T-cell (primary cell): ENCODE data around the gene TRIM61. TPM values are rescaled to one million over a fixed set of nuclear protein-coding genes. Genes with fewer than 3 reads are reported as not detected.
"Not testable (repeated sequence)": the region's sequence is repeated elsewhere in the genome, so short reads cannot be mapped to it uniquely, and the experiment has no call there.

ENCODE experiments used
- ATAC-seq, 4 experiments: fragments of 200-7000 bp in 3 of 4; fragments of 150-1000 bp in 1 of 4; cut with Tn5 transposase; replicated peaks in 1 of 4; 1 replicate in 3 of 4; 2 replicates in 1 of 4; pipeline ENCODE4 v1.10.0; 2021; ENCODE audit warnings: moderate library complexity in 3 of 4, mild to moderate bottlenecking in 2 of 4, moderate number of reproducible peaks in 1 of 4
- CTCF ChIA-PET, 2 donors: fragments of 300-600 bp; sonication (Branson Sonifier 250); formaldehyde crosslinking; loops; one replicate each; lab custom pipeline; 2022; ENCODE audit warnings: antibody characterized with exemption in 2 of 2; lab: Charles Lee
- POLR2A ChIA-PET, 2 donors: fragments of 300-600 bp; sonication (Branson Sonifier 250); formaldehyde crosslinking; loops; one replicate each; lab custom pipeline; 2022; ENCODE audit warnings: antibody characterized with exemption in 2 of 2; lab: Charles Lee
- DNase-seq, 35 experiments: peaks; one replicate each; pipeline versions ENCODE4 v3.0.0 to v3.0.0-alpha.2; 2013 to 2023
- H3K27ac ChIP-seq: one replicate; pipeline ENCODE4 v1.5.1; 2013; ENCODE audit warnings: low read length
- H3K27me3 ChIP-seq, 2 experiments: replicated peaks in 1 of 2; 1 replicate in 1 of 2; 2 replicates in 1 of 2; pipeline versions ENCODE4 v1.6.1 to v1.7.0; 2013; ENCODE audit warnings: low read length in 1 of 2, mixed read lengths in 1 of 2; ENCODE audit not compliant: control insufficient read depth in 2 of 2, insufficient read depth in 2 of 2; ENCODE audit errors: extremely low read depth in 1 of 2
- H3K36me3 ChIP-seq, 2 donors: 1 replicate in 1 of 2; 2 replicates in 1 of 2; pipeline versions ENCODE4 v1.6.1 to v1.7.0; 2013; ENCODE audit warnings: low read length in 1 of 2; ENCODE audit not compliant: control insufficient read depth in 2 of 2, insufficient read depth in 1 of 2; ENCODE audit errors: extremely low read depth in 1 of 2
- H3K4me1 ChIP-seq, 2 experiments: 1 replicate in 1 of 2; 2 replicates in 1 of 2; pipeline versions ENCODE4 v1.6.1 to v1.7.0; 2013; ENCODE audit warnings: low read length in 2 of 2, mixed read lengths in 1 of 2; ENCODE audit not compliant: insufficient read depth in 2 of 2, control insufficient read depth in 1 of 2; ENCODE audit errors: extremely low read depth in 1 of 2
- H3K4me3 ChIP-seq, 2 donors: 1 replicate in 1 of 2; 2 replicates in 1 of 2; pipeline versions ENCODE4 v1.5.1 to v1.7.0; 2013; ENCODE audit warnings: mild to moderate bottlenecking in 2 of 2, low read length in 1 of 2, moderate library complexity in 1 of 2; ENCODE audit not compliant: control insufficient read depth in 1 of 2; ENCODE audit errors: extremely low read depth in 1 of 2
- H3K9me3 ChIP-seq: 2 replicates; pipeline ENCODE4 v1.7.0; 2013
- H3K27ac Mint-ChIP-seq, 2 donors: one replicate each; pipeline ENCODE4 v1.8.0; 2020 to 2021; ENCODE audit warnings: mild to moderate bottlenecking in 2 of 2, mixed read lengths in 2 of 2
- H3K27me3 Mint-ChIP-seq, 2 donors: one replicate each; pipeline ENCODE4 v1.8.0; 2021 to 2022; ENCODE audit warnings: mixed read lengths in 2 of 2
- H3K36me3 Mint-ChIP-seq: one replicate; pipeline ENCODE4 v1.8.0; 2021; ENCODE audit warnings: mixed read lengths
- H3K4me1 Mint-ChIP-seq, 3 donors: one replicate each; pipeline ENCODE4 v1.8.0; 2020 to 2022; ENCODE audit warnings: mixed read lengths in 3 of 3, mild to moderate bottlenecking in 1 of 3
- H3K4me3 Mint-ChIP-seq, 3 donors: one replicate each; pipeline ENCODE4 v1.8.0; 2020 to 2022; ENCODE audit warnings: mild to moderate bottlenecking in 3 of 3, mixed read lengths in 3 of 3, moderate library complexity in 3 of 3
- H3K9me3 Mint-ChIP-seq, 3 donors: one replicate each; pipeline ENCODE4 v1.8.0; 2020 to 2022; ENCODE audit warnings: mixed read lengths in 3 of 3
- WGBS: methylation state at CpG from one replicate; pipeline ENCODE4 v1.1.5; 2013; ENCODE audit warnings: missing lambda C conversion rate; ENCODE audit not compliant: insufficient coverage; 5-methylcytosine and 5-hydroxymethylcytosine counted together
- total RNA-seq, 35 experiments: library from RNA in 6 of 35; stranded (reverse) in 6 of 35; fragments of 120-200 nt in 1 of 35; gene quantifications; one replicate each; pipeline versions ENCODE4 v1.2.1 to v1.2.4 and lab custom pipeline; 2013 to 2026

Gene TRIM61
- total RNA-seq, 5 donors from 2014 or later (not counting 1 experiment from before 2014, with no cell fraction given): 0.38 to 1.9 (median 0.79) TPM

- CTCF ChIA-PET: not testable (repeated sequence)
These were observed 50.4 kb downstream of the TRIM61 start for GRCh38 chr4:164927101-164927500.

GRCh38 chr4:164926301-164926700 lies 51.2 kb downstream of the TRIM61 start:
- no peak overlapping the region for H3K4me3 ChIP-seq
- H3K4me1 Mint-ChIP-seq: no peaks in the 10 kb centered on the region
- no CpG with 5 or more reads among the region's 2 CpGs for WGBS
- DNase-seq: no peak
- no peaks in the 10 kb centered on the region for H3K9me3 ChIP-seq
- H3K36me3 Mint-ChIP-seq: no peaks in the 10 kb centered on the region
- ChIA-PET POLR2A (no interaction called here), CTCF (no interaction called here)
- peaks cover 2 to 4% of the 10 kb centered on the region in 2 donors for H3K27me3 Mint-ChIP-seq
- no peak overlapping the region for H3K27ac Mint-ChIP-seq
- H3K36me3 ChIP-seq: no peaks in the 10 kb centered on the region
- H3K27ac ChIP-seq: no peak overlapping the region
- peaks cover 0 to 3% of the 10 kb centered on the region in 2 experiments for H3K27me3 ChIP-seq
- no peaks in the 10 kb centered on the region for H3K9me3 Mint-ChIP-seq
- ATAC-seq: no peak
- no peak overlapping the region for H3K4me3 Mint-ChIP-seq
- no peaks in the 10 kb centered on the region for H3K4me1 ChIP-seq

More at GRCh38 chr4:164927101-164927500, 50.4 kb downstream of the TRIM61 start:
- H3K36me3 Mint-ChIP-seq, H3K27me3 Mint-ChIP-seq, H3K4me3 ChIP-seq, H3K27ac ChIP-seq, H3K4me3 Mint-ChIP-seq, H3K27me3 ChIP-seq, H3K27ac Mint-ChIP-seq, DNase-seq, H3K36me3 ChIP-seq, H3K9me3 ChIP-seq, H3K4me1 ChIP-seq, H3K4me1 Mint-ChIP-seq, POLR2A ChIA-PET, ATAC-seq, H3K9me3 Mint-ChIP-seq: not testable (repeated sequence)
- no CpG with 5 or more reads among the region's 2 CpGs for WGBS

GRCh38 chr4:164924670-164925238 lies 52.7 kb downstream of the TRIM61 start:
- Mint-ChIP-seq H3K27me3 (peaks cover 2 to 4% of the 10 kb centered on the region in 2 donors), H3K9me3 (peaks cover 0 to 4% (median 0%) of the 10 kb centered on the region in 3 donors)

GRCh38 chr4:164918956-164919355 lies 58.5 kb downstream of the TRIM61 start:
- H3K27me3 Mint-ChIP-seq: no peaks in the 10 kb centered on the region
- no peak for ATAC-seq
- WGBS: no CpG with 5 or more reads among the region's 3 CpGs

More at GRCh38 chr4:164924670-164925238, 52.7 kb downstream of the TRIM61 start:
- Mint-ChIP-seq H3K4me1 (no peaks in the 10 kb centered on the region), H3K4me3 (no peak overlapping the region), H3K36me3 (no peaks in the 10 kb centered on the region), H3K27ac (no peak overlapping the region)
- CTCF ChIA-PET: no interaction called here
- no peak for DNase-seq
- Histone ChIP-seq H3K27me3 (peaks cover 0 to 3% of the 10 kb centered on the region in 2 experiments), H3K9me3 (no peaks in the 10 kb centered on the region), H3K4me1 (no peaks in the 10 kb centered on the region), H3K4me3 (no peak overlapping the region), H3K27ac (no peak overlapping the region), H3K36me3 (no peaks in the 10 kb centered on the region)
- POLR2A ChIA-PET: no interaction called here
- no CpG with 5 or more reads among the region's 3 CpGs for WGBS
- ATAC-seq: no peak

More at GRCh38 chr4:164918956-164919355, 58.5 kb downstream of the TRIM61 start:
- Histone ChIP-seq H3K36me3 (no peaks in the 10 kb centered on the region), H3K27ac (no peak overlapping the region), H3K4me3 (no peak overlapping the region), H3K9me3 (no peaks in the 10 kb centered on the region), H3K4me1 (no peaks in the 10 kb centered on the region), H3K27me3 (peaks cover 0 to 4% of the 10 kb centered on the region in 2 experiments)
- no peak overlapping the region for H3K4me3 Mint-ChIP-seq
- no peaks in the 10 kb centered on the region for H3K36me3 Mint-ChIP-seq
- no peak overlapping the region for H3K27ac Mint-ChIP-seq
- peaks cover 0 to 4% (median 0%) of the 10 kb centered on the region in 3 donors for H3K9me3 Mint-ChIP-seq
- ChIA-PET CTCF (no interaction called here), POLR2A (interaction anchor here in 1 of 2 donors (0.5 kb wide), 1 partner anchor 1367 kb away, joined by 4 read pairs; no protein-coding TSS in a partner anchor)
- no peaks in the 10 kb centered on the region for H3K4me1 Mint-ChIP-seq
- DNase-seq: no peak

Other genes with a start within 250 kb of the TRIM61 start
- gene SMIM31, start 223.5 kb downstream of the TRIM61 start, total RNA-seq: not detected
- gene APELA, start 100.5 kb downstream of the TRIM61 start, total RNA-seq: not detected
- not detected for gene TRIM60, start 54.3 kb upstream of the TRIM61 start, total RNA-seq
- not detected for gene TRIM75, start 76.2 kb upstream of the TRIM61 start, total RNA-seq
- gene TMEM192, start 135.2 kb upstream of the TRIM61 start, total RNA-seq: 1 to 10 TPM; 8.6 to 9.5 (median 9.5) TPM
- gene KLHL2, start 229.9 kb upstream of the TRIM61 start, total RNA-seq: 10 to 100 TPM; 18.9 to 24.6 (median 21.1) TPM